GM23338 (cell line): ENCODE data around the gene CXCL6.

Experiments
- CREB1 ChIP-seq: fragments of 250-450 bp; sonication (Bioruptor Pico); IDR thresholded peaks from 2 replicates; pipeline ENCODE4 v1.5.0; 2020; ENCODE audit warnings: low read depth, mild to moderate bottlenecking, moderate library complexity
- CTCF ChIP-seq, 2 experiments: fragments of 200-600 bp in 1 of 2; sonication (generic) in 1 of 2; conservative IDR thresholded peaks; 2 replicates each; pipeline versions ENCODE4 v1.5.1 to v1.6.1; 2016 to 2017; ENCODE audit warnings: antibody characterized with exemption in 2 of 2, low read depth in 2 of 2, mild to moderate bottlenecking in 2 of 2, moderate library complexity in 1 of 2
- ETS1 ChIP-seq: IDR thresholded peaks from 2 replicates; pipeline ENCODE4 v1.6.1; 2016; ENCODE audit warnings: antibody characterized with exemption
- EZH2 ChIP-seq: fragments of 200-600 bp; sonication (generic); IDR thresholded peaks from one replicate; pipeline ENCODE4 v1.8.0; 2017; ENCODE audit warnings: antibody characterized with exemption, mild to moderate bottlenecking, low read depth; ENCODE audit not compliant: unreplicated experiment
- EZH2phosphoT487 ChIP-seq: fragments of 200-600 bp; sonication (generic); IDR thresholded peaks from one replicate; pipeline ENCODE4 v1.8.1; 2018; ENCODE audit warnings: antibody characterized with exemption; ENCODE audit not compliant: unreplicated experiment
- JUNB ChIP-seq: IDR thresholded peaks from one replicate; pipeline ENCODE4 v1.6.1; 2016; ENCODE audit warnings: antibody characterized with exemption; ENCODE audit not compliant: unreplicated experiment
- NANOG ChIP-seq: IDR thresholded peaks from 2 replicates; pipeline ENCODE4 v1.6.1; 2016; ENCODE audit warnings: antibody characterized with exemption, borderline replicate concordance
- POLR2AphosphoS5 ChIP-seq: IDR thresholded peaks from 2 replicates; pipeline ENCODE4 v1.6.1; 2016; ENCODE audit warnings: antibody characterized with exemption, low read depth
- REST ChIP-seq: IDR thresholded peaks from one replicate; pipeline ENCODE4 v1.6.1; 2018; ENCODE audit warnings: antibody characterized with exemption; ENCODE audit not compliant: unreplicated experiment
- STAT1 ChIP-seq: IDR thresholded peaks from one replicate; pipeline ENCODE4 v1.6.1; 2016; ENCODE audit warnings: antibody characterized with exemption; ENCODE audit not compliant: unreplicated experiment

GRCh38 chr4:73883306-73883705 is 46.8 kb downstream of the CXCL6 start:
- TF ChIP-seq EZH2 (no peak), CTCF (conservative IDR thresholded peaks at IDR 0.05; ENCODE audit: low read depth in 2 of 2) (no peak), EZH2phosphoT487 (no peak), POLR2AphosphoS5 (no peak), JUNB (no peak), ETS1 (no peak), REST (no peak), STAT1 (no peak), CREB1 (CRISPR knock-in tag) (no peak), NANOG (no peak)
